Heart left ventricle (tissue), 13 donors: Measurements from ENCODE around the gene IL10RB.

ENCODE experiments used
- CTCF ChIP-seq, 12 donors: fragments of 200-600 bp; sonication (generic) in 4 of 12; IDR thresholded peaks; one replicate each; pipeline versions ENCODE4 v1.5.0 to v1.8.0; 2018 to 2022; ENCODE audit warnings: antibody characterized with exemption in 12 of 12, mild to moderate bottlenecking in 5 of 12
- POLR2A ChIP-seq, 2 donors: fragments of 450-650 bp; IDR thresholded peaks; one replicate each; pipeline ENCODE4 v1.6.1; 2017; ENCODE audit warnings: antibody characterized with exemption in 2 of 2, mild to moderate bottlenecking in 2 of 2, moderate library complexity in 2 of 2
- donor health status: ischemic (EF 13 %, LVEDD 7.1; RV severe dilation, severe dysfunction).
- donor health status: DM: no; HTN: yes; CAD: no.
- donor health status: DM: no; HTN: no; CAD: no.
- donor health status: ischemic (EF 25% LVEDD 6.9; RV normal size, moderate dysfunction).
- donor health status: ischemic (EF 25% LVEDD 5.7; RV mildly dilated, moderate dysfunction).
- donor health status: ischemic (EF 35%, LVEDD 5.7; RV mildly dilated, moderate dysfunction).
- donor health status: nonischemic (EF 11% LVEDD 7.7; RV severe dilation, severe dysfunction).
- donor health status: DM: yes; HTN: yes; CAD: no.
- donor health status: PGD.
- donor health status: ischemic (EF 29% LVEDD 5.4; RV normal size, mild dysfunction).
- donor health status: nonischemic (EF 23%, LVEDD 6.1; RV moderate dilation, normal function).

DNA sequence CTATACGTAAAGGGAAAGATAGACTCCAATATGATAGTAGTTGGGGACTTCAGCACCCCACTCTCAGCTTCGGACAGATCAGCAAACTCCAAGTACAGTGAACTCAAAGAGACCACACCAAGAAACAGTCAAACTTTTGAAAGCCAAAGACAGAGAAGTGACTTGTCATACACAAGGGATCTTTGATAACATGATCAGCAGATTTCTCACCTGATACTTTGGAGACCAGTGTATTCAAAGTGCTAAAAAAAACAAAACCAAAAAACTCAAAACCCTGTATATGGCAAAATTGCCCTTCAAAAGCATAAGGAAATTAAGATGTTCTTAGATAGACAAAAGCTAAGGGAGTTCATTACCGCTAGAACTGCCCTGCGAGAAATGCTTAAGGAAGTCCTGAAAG is 68.0 kb downstream of the IL10RB start:
- no peak for TF ChIP-seq POLR2A (IDR thresholded peaks at IDR 0.05)
- no peak for TF ChIP-seq CTCF (IDR thresholded peaks at IDR 0.05)
